ENCODE data around the gene LIPA. TPM values are rescaled to one million over a fixed set of nuclear protein-coding genes. Genes with fewer than 3 reads are reported as not detected.
A peak's percentile ranks its signal among the peaks of the same experiment; 100 is the strongest.

Gene LIPA
- 24.2 to 27.3 TPM (median 24.8 TPM) in 3 replicates for total RNA-seq

DNA sequence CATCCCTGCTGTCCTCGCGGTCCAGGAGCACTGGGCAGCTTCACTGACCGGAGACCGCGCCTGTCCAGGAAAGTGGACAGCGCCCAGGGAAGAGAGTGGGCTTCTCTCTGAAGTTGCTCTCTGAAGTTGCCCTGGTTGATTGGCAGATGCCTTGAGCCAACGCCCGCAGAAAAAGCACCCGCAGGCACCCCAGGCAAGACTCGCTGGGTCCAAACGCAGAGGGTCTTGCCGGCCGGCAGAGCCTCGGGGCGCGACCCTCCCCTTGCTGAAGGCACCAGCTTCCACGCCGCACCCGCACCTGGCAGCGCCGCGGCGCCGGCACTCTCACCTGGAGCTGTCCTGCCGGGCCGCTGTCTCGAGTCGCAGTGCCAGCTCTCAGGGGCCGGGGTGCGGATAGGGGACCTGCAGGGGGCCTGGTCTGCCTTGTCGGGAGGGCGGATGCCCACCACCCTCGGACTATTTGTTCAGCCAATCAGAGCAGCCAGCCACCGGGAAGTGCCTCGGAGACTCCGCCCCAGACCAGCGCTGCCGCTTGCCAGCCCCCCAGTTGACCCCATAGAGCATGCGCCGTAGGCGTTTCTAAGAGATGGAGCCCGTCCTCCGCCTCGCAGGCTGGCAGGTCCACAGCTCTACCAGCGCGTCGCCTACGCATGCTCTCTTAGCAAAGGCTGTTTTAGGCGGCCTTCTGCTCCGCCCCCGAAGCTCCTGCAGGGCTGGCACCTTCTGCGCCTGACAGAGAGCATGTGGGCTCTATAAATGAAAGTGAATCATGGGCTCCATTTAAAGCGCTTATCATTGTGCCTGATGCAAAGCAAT lies at the start of gene LIPA:
Gene LIPA (minus strand): TSS at position 367 of the 816 bp plus-strand sequence. CDS start 4,127 bp downstream, outside the sequence.
- Mint-ChIP-seq H3K4me3 (peak within 1 kb of the TSS; percentile 80), H3K27ac (peak within 1 kb of the TSS; percentile 65), H3K36me3 (peaks cover 2% of the 10 kb centered on the region), H3K4me1 (peaks cover 8% of the 10 kb centered on the region), H3K9me3 (peaks cover 7% of the 10 kb centered on the region), H3K27me3 (ENCODE audit: low read depth) (no peaks in the 10 kb centered on the region)
- TF ChIP-seq CTCF (IDR thresholded peaks at IDR 0.05; ENCODE audit: unreplicated experiment): no peak
- peak; percentile 77 to 88 for DNase-seq (ENCODE audit: low spot score in 2 of 2, unreplicated experiment in 2 of 2)

GRCh38 chr10:89301232-89301631 lies 49.7 kb upstream of the LIPA start:
- Mint-ChIP-seq H3K4me1 (peaks cover 28% of the 10 kb centered on the region), H3K4me3 (peak overlapping the region; percentile 43), H3K27me3 (ENCODE audit: low read depth) (no peaks in the 10 kb centered on the region), H3K9me3 (peaks cover 12% of the 10 kb centered on the region), H3K36me3 (peaks cover 6% of the 10 kb centered on the region), H3K27ac (peak overlapping the region; percentile 96)
- no peak for DNase-seq (ENCODE audit: low spot score in 2 of 2, unreplicated experiment in 2 of 2)
- TF ChIP-seq CTCF (IDR thresholded peaks at IDR 0.05; ENCODE audit: unreplicated experiment): no peak

DNA sequence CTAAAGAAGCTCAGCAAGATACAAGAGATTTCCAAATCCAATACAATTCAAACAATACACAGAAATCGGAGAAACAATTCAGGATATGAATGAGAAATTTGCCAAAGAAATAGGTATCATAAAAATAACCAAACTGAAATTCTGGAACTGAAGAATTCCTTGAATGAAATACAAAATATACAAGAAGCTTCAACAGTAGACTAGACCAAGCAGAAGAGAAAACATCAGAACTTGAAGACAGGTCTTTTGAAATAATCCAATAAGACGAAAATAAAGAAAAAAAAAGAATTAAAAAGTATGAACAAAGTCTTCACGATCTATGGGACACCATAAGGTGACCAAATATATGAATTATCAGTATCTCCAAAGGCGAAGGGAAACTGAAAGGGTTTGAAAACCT lies 47.5 kb upstream of the LIPA start:
- no peak for DNase-seq (ENCODE audit: low spot score in 2 of 2, unreplicated experiment in 2 of 2)
- peaks cover 5% of the 10 kb centered on the region for H3K36me3 Mint-ChIP-seq
- peaks cover 26% of the 10 kb centered on the region for H3K4me1 Mint-ChIP-seq
- H3K9me3 Mint-ChIP-seq: peaks cover 12% of the 10 kb centered on the region
- TF ChIP-seq CTCF (IDR thresholded peaks at IDR 0.05; ENCODE audit: unreplicated experiment): no peak
- no peak overlapping the region for H3K27ac Mint-ChIP-seq
- no peaks in the 10 kb centered on the region for H3K27me3 Mint-ChIP-seq (ENCODE audit: low read depth)
- H3K4me3 Mint-ChIP-seq: no peak overlapping the region

DNA sequence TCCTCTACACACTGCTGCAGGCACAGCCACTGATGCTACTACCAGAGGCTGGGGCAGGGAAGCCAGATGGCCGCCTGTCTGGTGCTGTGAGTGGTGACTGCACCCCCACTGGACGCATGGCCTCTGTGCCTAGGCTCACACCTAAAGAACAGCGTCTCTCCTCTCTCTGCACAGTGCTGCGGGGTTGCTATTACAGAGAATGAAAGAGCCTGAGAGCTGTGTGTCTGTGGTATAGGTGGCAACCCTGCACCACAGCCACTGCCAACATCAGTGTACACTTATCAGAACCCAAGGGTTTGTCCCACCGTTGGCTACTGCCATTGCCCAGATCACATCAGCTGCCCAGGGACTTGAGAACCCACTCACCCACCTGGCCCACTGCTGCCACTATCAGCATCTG lies 46.2 kb upstream of the LIPA start:
- H3K27me3 Mint-ChIP-seq (ENCODE audit: low read depth): no peaks in the 10 kb centered on the region
- H3K9me3 Mint-ChIP-seq: peaks cover 17% of the 10 kb centered on the region
- no peak for TF ChIP-seq CTCF (IDR thresholded peaks at IDR 0.05; ENCODE audit: unreplicated experiment)
- no peak for DNase-seq (ENCODE audit: low spot score in 2 of 2, unreplicated experiment in 2 of 2)
- no peak overlapping the region for H3K4me3 Mint-ChIP-seq
- peaks cover 5% of the 10 kb centered on the region for H3K36me3 Mint-ChIP-seq
- peaks cover 17% of the 10 kb centered on the region for H3K4me1 Mint-ChIP-seq
- H3K27ac Mint-ChIP-seq: no peak overlapping the region

- peaks cover 5% of the 10 kb centered on the region for H3K36me3 Mint-ChIP-seq
- no peaks in the 10 kb centered on the region for H3K27me3 Mint-ChIP-seq (ENCODE audit: low read depth)
- H3K9me3 Mint-ChIP-seq: peaks cover 17% of the 10 kb centered on the region
- peaks cover 14% of the 10 kb centered on the region for H3K4me1 Mint-ChIP-seq
- TF ChIP-seq CTCF (IDR thresholded peaks at IDR 0.05; ENCODE audit: unreplicated experiment): no peak
- DNase-seq (ENCODE audit: low spot score in 2 of 2, unreplicated experiment in 2 of 2): no peak
- no peak overlapping the region for H3K4me3 Mint-ChIP-seq
- H3K27ac Mint-ChIP-seq: no peak overlapping the region
Measured at GRCh38 chr10:89297356-89297755, 45.8 kb upstream of the LIPA start.
